SW 1271 (cell line): ENCODE data around the gene PEDS1.
"Not testable (repeated sequence)": the region's sequence is repeated elsewhere in the genome, so short reads cannot be mapped to it uniquely, and the experiment has no call there.

ENCODE experiments used
- DNase-seq, 2 experiments: peaks; one replicate each; lab custom pipeline; 2025; lab: John Stamatoyannopoulos, UW

The PEDS1 gene

DNA sequence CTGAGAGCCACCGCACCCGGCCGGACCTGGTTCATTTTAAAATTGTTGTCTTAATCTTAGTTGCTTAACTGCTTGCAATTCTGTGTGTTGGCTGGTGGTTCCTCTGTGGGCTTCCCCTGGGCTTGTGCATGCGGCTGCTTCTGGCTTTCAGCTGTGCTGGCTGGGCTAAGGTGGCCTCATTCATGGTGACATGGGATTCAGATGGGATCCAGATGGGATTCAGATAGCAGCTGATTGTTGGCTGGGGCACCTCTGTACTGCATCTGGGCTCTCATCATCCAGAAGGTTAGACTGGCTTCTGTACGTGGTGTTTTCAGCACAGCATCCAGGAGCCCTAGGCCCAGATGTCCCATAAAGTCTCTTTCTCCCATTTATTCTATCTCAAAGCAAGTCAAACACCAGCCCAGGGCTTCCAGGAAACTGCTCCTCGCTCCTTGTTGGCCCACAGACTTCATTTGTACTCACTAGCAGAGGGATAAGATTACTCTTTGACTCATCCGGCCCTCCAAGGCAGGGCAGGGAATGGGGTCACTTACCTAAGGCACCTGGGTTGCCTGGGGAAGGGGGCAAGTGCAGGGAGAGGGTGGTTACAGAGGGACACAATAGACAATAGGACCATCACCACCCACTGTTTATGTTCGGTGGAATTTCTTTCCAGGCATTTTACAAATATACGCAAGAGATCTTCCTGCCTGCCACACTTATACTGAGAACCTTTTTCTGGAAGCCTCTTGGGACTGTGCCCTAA lies 10.2 kb upstream of the PEDS1 start:
- DNase-seq = no peak

DNA sequence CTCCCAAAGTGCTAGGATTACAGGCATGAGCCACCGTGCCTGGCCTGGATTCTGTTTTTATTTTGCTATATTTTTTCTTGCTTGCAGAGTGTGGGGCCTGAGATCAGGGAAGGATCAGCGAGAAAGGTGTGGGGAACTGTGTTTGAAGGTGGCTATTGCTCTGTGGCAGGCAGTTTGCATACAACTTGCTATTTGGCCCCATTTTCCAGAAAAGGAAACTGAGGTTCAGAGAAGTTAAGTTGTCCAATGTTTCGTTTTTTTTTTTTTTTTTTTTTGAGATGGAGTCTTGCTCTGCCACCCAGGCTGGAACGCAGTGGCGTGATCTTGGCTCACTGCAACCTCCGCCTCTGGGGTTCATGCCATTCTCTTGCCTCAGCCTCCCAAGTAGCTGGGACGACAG lies 8.0 kb upstream of the PEDS1 start:
- DNase-seq = not testable (repeated sequence)

DNA sequence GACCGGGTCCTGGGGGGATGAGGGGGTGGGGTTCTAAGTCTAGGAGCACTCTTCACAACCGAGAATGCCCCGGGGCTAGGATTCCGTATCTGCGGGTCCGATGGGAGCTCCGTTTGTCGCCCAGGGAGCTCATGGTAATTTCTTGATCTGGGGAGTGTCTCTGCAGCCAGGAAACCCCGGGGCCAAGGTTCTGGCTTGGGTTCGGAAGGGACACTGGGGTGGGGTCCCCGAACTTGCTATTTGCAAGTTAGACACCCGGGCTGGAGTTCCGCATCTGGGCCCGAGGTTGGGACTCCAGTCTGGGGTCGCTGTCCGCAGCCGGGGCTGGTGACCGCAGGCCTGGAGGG lies 397 bp downstream of the PEDS1 start:
- no peak for DNase-seq

DNA sequence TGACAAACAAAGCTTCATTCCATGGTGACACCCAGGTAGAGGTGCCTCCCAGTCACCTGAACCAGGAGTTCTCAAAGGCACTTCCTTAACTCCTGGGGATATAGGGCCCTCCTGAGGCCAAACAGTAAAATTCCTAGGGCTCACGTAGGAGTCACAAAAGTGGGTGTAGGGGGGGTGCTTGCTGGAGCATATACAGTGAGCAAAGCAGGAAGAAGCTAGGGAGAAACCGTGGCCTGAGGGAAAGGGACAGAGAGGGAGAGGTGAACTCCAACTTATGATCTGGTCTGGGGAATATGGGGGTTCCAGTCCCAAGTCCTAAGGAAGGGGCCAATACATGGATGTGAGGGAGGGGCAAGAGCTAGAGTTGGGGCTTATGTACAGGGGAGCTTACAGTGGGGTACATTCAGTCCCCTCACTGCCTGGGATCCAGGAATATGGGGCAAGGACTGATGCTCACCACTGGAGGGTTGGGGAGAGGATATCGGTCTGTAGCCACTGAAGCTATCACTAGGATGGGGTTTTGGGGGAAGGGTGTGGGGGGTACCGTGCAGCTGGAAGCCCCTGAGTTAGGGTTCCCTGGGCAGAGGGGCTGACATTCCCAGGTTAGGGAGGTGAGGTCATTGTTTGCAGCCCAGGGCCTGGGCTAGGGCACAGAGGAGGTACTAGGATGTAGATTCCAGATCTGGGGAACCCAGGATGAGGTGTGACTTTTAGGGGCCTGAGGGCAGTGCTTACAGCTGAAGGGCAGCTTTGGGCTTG lies 950 bp downstream of the PEDS1 start:
- no peak for DNase-seq

GRCh38 chr20:50151034-50151743 lies 2.3 kb downstream of the PEDS1 start:
- DNase-seq = no peak

GRCh38 chr20:50149481-50150254 lies 3.9 kb downstream of the PEDS1 start:
- DNase-seq = no peak

GRCh38 chr20:50146732-50147662 lies 6.5 kb downstream of the PEDS1 start:
- DNase-seq = no peak

DNA sequence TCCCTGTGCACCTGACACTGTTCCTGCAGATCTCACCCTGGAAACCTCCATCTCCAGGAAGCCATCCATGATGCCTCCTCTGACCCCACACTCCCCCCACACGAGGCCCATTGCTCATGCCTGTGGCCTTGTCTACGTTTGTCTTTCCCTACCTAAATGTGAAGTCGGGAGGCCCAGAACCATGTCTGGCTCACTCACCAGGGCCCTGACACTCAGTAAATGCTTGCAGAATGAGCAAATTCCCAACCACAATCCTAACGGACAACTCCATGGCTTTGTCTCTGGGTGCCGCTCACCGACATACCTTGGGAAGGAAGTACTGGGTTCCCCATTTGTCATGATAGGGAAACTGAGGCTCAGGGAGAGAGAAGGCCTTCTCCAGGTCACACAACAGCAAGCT lies 7.3 kb downstream of the PEDS1 start:
- DNase-seq = no peak

- no peak for DNase-seq
Observed at GRCh38 chr20:50145566-50145965, 8.0 kb downstream of the PEDS1 start.

GRCh38 chr20:50144362-50144761 lies 9.2 kb downstream of the PEDS1 start:
- DNase-seq = no peak

GRCh38 chr20:50142812-50143211 lies 10.7 kb downstream of the PEDS1 start:
- DNase-seq = no peak

DNA sequence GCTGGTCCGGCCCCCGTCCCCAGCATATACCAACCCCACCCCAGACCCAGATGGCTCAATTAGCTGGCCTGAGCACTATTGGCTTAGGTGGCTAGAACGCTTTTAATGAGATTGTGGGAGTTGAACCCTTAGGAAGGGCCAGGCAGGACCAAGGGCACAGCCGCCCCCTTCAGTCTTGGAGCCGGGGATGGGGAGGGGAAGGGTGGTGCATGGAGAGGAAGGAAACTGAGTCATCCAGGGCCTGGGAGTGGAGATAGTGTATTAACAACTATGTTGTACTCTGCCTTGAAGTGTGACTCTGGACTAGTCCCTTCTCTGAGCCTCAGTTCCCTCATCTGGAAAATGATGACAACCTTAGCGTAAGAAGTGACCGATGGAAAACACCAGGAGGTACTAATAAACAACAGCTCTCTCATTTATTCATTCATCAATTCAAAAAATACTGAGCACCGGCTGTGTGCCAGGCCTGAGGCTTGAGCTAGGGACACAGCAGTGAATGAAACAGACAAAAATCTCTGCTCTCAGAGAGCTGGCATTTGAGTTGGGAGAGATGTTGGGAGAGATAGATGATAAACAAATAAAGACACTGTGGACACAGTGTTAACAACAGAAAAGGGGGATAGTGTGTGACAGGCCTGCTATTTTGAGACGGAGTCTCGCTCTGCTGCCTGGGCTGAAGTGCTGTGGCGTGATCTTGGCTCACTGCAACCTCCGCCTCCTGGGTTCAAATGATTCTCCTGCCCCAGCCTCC lies 11.5 kb downstream of the PEDS1 start:
- no peak for DNase-seq

DNA sequence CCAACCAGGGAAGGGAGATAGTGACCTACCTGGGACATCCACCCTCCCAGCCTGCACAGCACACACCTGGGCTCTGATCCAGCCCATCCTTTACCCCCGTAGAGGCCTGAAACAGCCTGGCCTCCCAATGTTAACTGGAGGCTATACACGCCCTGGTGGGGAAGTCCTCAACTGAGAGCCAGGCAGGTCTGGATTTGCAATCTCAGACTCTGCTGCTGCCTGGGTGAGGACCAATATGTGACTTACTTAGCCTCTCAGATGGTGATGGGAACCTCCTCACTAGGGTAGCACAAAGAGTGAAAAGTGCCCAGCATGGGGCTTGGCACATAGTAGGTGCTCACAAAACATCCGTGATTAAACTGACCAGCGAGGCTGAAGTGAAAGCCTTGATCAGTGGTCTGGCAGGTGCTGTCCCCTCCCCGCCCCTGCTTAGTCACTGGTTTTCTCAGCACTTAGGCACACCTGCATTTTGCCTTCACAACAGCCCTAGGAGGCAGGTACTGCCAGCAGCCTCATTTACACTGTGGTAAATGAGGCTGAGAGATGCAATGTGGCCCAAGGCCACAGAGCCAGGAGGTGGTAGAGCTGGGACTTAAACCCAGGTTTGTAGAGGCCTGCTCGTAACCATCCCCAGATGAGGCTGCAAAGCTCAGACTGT lies 12.4 kb downstream of the PEDS1 start:
- no peak for DNase-seq

GRCh38 chr20:50140339-50140859 lies 13.1 kb downstream of the PEDS1 start:
- DNase-seq = no peak

DNA sequence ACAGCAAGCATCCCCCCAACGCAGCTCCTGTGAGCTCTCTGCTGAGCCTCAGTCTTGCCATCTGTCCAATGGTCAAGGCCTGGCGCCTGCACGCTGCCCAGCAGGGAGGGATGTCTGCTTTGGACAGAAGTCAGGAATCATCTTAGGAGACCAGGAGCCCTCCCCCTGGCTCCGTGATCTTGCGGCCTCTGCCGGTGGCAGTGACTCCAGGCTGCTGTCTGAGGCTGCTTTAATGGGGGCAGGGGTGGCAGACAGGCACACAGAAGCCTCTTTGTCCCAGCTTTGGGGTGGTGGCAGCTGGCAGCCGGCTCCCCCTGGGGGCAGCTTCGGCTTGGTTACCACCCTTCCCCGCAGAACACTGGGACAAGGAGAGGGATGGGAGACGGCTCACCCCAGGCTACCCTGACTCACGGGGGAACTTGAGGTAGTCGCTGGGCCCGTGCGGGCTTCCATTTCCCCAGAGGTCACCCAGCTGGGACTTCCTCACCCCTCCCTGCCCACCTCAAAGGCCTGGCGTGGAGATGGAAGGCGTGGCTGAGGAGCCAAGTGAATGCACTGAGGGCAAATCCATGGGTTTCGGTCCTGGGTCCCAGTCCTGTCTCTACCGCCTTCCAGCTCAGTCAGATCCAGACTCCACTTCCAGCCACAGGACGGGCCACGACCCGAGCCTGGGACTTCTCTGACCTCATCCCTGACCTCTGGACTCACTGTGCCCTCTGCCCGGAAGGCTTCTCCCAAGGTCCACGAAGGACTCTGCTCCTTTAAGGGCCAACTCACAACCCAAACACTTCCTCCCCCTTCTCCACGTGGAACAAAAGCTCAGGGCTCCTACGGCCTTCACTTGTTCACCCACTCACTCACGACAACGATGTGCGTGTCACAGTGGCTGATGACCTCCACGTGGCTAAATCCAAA lies 14.8 kb downstream of the PEDS1 start:
- no peak for DNase-seq

DNA sequence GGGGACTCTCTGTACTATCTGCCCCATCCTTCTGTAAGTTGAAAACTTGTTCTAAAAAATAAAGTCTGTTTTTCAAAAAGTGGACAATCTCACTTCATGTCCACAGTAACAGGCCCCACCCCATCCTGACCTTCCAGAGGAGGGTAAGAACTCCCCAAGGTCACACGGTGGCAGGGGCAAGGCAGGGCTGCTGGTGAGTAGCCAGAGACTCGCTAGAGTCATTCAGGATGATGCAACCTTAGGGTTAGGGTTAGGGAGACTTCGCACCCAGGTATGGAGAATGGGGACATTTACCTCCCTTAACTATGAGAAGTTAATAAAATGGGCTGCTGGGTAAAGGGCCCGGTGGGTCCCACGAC lies 15.4 kb downstream of the PEDS1 start:
- no peak for DNase-seq

DNA sequence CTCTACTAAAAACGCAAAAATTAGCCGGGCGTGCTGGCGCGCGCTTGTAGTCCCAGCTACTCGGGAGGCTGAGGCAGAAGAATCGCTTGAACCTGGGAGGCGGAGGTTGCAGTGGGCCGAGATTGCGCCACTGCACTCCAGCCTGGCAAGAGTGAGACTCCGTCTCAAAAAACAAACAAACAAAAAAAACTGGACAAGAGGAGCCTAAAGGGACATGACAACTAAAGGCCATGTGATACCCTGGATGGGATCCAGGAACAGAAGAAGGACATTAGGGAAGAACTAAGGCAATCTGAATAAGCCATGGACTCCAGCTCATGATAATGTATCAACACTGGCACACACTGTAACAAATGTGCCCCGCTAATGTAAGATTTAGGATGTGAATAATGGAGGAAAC lies 15.8 kb downstream of the PEDS1 start:
- DNase-seq = not testable (repeated sequence)

GRCh38 chr20:50136822-50137599 lies 16.5 kb downstream of the PEDS1 start:
- no peak for DNase-seq
